HCEC 1CT (cell line): ENCODE results near the gene KRT82.
"Not testable (repeated sequence)": the region's sequence is repeated elsewhere in the genome, so short reads cannot be mapped to it uniquely, and the experiment has no call there.

ENCODE experiments used
- DNase-seq: peaks from one replicate; pipeline ENCODE4 v3.0.0-alpha.2; 2017

The KRT82 gene

DNA sequence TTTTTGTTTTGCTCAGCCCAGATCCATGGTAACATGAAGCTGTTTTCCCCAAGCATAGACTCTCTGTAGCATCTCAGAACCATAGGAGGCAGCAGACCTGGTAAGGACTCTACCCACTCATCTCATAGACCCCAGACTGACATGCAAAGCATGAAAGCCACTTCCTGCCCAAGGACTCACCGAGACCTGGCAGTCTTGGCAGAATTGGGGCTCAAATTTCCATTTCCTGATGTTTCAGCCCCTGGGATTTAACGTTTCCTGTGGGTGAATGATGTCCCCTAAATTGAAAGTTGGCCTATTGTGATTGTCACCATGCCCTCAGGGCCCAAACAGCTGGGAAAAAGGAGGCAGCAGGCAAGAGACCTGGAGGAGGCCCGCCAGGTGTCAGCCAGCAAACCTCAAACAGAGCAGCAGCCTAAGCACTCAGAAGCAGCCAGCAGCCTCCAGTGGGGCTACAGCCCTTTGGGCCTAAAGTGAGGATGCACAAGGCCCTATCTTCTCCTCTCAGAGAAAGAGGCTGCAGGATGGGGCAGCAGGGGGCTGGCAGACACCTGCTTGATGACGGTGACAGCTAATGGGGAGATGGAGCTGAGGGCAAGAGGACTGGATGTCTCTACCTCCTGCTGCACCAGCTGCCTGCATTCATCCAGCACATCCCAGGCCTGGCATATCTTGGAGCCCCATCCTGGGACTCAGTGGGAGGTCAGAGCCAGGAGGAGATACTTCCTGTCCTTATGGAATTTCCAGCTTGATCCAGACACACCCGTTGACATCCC, 47.4 kb downstream of the KRT82 start:
- no peak for DNase-seq

DNA sequence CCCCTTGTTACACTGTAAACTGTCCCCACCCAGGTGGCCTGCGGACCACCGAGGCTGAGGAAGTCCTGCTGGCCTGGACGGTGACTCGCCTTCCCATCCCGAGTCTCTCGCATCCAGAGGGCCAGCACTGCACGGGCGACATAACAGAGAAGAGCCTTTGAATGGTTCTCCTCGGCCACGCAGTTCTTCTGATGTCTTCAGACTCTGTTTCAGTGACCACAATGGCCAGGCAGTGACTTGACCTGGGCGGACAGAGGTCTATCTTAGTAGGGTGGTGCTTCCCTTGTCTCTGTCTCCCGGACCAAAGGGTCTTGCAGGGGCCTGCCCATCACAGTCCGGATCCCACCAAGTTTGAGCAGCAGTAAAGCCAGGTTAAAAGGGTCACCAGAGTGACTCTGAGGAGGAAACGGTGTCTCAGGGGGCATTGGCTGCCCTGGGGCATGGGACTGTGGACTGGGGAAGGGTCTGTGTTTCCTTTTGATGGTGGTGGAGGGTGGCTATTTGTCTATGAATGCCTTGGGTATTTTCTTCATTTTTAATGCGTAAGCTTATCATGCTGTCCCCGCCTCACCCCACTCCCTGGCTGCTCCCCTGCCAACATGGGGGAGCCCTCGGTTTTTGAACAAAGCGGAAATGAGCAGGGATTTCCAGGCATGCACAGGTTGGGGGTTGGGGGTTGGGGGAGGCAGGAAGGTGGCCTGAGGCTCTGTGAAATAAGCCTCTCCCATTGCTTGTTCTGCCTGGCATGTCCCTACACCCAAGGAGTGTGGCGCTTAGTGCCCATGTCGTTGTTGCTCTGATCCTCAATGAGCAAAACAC, 49.2 kb downstream of the KRT82 start:
- no peak for DNase-seq

DNA sequence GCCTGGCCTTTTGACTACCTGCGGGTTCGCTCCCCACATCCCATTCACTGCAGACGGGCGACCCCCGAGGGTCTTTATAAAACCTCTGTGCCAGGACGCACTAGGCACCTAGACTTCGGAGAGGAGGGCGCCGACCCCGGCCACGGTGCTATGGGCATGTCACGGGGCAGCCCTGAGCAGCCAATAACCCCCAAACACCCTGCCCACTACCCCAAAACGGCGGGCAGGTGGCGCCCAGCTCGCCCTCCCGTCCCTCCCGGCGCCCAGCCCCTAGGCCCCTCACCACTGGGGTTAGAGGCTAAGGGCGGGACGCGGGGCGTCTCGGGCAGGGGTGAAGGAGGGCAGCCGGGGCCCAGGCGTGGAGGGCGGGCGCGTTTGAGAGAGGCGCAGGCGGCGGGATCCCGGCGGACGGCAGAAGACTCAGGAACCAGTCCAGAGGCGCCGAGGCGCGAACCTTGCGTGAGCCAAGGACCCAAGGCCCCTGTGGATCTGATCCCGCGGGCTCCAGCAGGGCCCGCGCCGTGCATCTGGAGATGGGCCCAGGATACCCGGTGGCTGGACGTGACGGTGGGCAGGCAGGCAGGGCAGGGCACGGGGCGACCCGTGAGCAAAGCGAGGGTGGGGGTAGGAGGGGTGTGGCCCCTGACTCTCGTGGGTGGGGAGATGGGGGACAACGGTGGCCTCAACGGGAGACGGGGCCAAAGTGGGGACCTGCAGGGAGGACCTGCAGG, 49.9 kb downstream of the KRT82 start:
- no peak for DNase-seq

DNA sequence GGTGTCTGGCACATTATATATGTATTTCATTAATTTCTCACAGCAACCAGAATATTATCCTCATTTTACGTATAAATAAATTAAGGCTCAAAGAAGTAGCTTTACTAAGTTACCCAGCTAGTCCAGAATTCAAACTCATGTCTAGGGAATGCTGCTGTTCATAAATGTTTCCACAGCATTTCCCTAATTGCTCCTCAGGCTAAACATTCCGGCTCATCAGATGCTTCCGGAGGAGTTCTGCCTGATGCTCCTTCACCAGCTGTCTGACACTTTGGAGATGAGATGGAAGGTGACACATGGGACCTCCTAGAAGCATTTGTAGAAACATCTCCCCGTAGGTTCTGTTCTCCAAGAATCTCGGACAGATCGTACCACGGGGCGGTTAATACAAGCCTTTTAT, 51.0 kb downstream of the KRT82 start:
- DNase-seq, result no peak

DNA sequence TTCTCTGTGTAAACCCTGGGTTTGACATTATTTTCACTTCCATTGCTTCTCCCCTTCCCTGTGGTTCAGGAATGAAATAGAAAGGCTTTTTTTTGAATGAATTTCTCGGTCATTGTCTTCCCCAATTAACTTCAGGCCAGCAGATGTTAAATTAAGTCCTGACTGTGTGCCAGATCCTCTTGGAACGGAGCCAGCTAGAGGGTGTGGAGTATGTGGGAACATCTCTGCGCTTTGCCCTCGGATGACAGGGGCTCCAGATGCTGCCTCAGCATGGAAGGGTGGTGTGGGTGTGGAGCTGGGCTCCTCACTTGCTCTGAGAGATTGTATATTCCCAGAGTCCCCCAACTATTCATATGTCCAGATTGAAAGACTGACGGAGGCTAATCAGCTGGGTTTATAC, 51.9 kb downstream of the KRT82 start:
- no peak for DNase-seq

DNA sequence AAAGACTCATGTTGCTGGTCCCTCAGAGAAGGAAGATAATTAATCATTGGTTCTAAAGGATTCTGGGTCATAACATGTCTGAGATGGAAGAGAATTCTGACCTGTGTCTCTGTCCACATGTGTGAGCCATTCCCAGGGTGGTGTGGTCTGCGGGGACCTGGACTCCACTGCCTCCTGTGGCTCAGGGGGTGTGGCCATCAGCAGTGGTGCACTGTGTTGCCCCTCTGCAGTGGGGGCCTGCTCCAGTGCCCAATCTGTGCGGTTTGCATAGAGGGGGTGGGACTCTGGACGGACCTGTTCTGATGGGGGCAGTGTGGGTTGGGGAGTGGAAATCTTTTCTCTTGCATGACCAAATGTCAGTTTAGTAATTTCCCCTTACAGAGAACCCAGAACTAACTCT, 52.4 kb downstream of the KRT82 start:
- DNase-seq, result no peak

DNA sequence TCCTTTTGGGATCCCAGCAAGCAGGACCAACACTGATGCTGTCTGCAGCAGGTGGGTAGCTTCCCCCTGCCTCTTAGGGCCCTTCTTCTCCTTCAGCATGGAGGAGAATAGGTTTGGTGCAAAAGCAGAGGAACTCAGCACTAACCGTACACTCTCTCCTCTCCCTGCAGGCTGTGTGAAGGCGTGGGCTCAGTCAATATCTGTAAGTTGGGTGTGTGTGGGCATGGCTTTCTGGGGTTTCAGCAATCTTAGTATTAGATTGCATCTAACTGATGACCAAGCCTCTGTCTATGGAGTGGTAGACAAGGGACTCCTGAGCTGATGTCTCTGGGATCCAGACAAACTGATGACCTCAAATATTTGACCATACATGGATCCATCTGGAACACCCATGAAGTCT, 53.2 kb downstream of the KRT82 start:
- DNase-seq, result no peak

DNA sequence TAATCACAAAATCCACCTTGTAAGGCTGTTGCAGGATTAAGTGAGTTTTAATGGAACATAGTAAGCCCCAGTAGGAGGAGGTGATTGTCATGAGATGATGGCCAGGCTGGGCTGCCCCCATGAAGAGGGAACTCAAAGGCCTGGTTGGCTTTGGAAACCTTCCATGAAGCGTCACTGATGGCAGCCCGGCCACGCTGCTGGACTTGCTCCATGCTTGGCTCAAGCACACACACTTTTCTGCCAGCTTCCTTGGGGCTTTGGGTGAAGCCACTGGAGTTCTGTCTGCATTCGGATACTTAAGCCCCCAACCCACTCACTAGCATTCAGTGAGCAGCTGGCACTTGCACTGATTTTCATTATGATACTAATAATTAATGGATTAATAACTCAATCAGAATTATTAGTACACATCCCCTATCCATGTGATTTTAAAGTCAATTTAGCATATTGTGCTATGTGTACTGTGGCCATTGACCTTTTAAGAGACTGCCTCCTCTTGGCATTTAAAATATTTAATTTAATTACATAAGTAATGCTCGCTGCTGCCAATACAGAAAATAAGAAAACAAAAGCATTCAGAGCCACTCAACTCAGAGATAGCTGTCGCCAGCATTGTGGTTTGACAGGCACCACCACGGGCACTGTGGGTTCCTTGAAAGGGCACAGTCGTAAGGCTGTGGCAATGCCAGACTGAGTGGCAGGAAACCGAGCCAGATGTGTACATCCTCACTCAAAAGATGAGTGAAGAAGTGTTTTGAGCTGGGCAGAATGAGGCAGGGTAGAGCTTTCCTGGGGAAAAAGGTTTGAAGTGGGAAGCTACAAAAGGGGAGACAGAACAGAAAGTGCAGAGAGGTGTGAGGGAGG, 54.7 kb downstream of the KRT82 start:
- DNase-seq, result no peak

DNA sequence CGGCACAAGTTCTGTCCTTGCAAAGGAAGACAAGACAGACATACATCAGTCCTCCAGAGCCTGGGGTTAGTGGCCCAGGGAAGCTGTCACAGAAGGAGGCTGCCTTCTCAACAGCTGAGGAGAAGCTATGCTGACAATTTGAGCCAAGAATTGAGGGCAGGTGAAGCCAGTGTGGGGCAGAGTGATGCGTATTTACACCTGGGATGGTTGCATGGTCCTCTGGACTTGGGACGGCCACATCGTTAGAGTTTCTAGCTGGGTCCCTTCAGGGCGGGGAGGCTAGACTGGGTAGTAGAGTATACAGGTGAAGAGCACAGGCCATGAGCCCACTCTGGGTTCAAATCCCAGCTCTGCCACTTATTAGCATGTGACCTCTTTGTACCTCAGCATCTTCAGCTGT, 55.3 kb downstream of the KRT82 start:
- no peak for DNase-seq

DNA sequence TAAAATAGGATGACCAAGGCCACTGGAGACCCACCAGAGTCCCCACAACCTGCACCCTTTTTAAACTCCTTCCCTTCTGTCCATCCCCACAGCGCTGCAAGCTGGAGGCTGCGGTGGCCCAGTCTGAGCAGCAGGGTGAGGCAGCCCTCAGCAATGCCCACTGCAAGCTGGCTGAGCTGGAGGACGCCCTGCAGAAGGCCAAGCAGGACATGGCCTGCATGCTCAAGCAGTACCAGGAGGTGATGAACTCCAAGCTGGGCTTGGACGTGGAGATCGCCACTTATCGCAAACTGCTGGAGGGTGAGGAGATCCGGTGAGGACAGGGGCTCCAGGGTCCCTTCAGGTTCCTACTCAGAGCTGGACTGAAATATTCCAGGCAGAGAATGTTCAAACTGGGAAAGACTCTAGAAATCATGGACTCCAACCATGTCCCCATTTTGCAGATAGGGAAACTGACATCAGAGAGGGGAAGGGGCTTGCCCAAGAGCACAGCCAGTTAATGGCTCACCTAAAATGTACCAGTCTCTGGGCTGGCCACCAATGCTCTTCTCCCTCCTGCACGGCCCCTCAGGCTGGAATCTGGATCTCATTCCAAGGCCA, 56.0 kb downstream of the KRT82 start:
- DNase-seq, result no peak

DNA sequence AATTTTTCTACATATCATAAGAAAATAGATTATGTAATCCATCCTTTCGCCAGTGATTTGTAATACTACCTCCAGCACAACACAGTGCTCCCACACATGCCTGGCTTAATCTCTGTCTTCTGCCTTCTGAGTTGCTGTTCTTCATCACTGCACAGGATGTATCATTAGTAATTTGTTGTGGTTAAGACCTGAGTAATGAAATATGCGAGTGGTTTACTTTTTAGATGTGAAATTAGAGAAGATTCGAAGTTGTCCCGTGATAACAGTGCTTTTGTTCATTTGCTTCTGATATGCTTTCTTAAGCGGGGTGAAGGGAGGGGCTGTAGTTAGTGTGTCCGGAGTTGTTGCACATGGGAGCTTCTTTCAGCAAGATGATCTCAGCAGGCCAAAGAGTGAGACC, 56.9 kb downstream of the KRT82 start:
- DNase-seq, result peak; percentile 7

DNA sequence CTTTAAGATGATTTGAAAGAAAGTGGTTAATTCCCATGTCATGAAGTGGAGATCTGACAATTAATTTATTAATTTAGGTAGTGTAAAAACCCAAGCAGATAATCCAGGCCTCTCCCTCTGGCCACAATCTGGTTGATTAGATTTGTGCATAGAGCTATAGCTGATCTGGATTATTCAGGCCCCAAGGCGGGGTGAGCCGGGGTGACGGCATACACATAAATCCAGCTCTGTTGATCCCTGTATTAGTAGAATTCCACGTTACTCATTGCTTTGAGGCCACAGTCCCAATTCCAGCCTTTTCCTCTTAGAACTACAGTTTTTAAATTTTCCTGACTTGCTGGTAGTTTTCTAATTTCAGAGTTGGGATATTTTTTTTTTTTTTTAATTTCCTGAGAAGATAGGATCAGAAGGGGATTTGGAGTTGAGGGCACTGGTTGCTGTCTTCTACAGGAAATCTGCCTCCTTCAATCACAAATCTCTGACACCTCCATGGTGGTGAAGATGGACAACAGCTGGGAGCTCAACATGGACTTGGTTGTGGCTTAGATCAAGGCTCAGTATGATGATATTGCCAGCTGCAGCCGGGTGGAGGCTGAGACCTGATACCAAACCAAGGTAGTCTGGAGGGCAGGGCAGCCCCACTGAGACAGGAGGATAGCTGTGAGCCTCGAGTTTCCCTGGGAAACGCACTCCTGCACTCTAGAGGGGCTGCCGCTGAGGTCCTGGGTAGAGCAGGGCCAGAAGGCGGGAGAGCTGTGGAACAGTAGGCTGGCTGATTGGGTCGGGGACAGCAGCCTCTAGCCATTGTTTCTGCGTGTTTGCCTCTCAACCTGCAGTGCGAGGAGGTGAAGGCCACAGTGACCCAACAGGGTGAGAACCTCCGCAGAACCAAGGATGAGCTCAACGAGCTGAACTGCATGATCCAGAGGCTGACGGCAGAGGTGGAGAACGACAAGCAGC, 58.3 kb downstream of the KRT82 start:
- DNase-seq, result no peak

DNA sequence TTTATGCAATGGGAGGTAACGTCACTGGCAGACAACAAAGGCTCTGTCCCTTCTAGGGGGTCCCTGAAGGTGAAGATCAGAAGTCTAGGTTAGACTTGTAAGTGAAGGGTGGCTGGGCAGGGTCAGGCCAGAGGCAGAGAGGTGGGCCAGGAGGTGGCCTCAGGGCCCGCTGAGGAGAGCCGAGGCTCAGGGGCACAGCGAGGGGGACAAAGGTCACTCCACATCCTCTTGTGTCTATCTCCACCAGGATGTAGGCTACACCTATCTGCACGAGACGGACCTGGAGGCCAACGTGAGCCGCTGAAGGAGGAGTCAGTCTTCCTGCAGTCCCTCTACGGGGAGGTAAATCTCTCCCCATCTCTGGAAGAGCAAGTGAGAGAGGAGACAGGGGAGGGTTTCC, 59.1 kb downstream of the KRT82 start:
- DNase-seq, result no peak

DNA sequence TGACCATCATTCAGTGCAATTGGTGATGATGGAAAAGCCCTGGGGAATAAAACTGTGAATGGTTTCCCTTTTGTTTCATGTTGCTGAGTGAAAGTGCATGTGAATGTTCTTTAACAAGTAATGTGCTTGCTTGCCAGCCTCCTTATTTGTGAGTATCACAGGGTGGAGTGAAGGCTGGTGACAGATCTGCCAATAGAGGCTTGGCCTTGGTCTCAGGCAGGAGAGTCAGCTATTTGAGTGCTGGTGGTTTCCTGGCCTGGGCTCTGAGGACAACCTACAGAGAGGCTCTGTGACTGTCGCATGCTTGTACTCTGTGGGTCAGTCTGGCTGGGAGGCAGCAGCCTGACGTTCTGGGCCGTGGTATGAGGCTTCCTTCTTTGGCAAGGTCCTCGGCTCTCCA, 59.5 kb downstream of the KRT82 start:
- no peak for DNase-seq

DNA sequence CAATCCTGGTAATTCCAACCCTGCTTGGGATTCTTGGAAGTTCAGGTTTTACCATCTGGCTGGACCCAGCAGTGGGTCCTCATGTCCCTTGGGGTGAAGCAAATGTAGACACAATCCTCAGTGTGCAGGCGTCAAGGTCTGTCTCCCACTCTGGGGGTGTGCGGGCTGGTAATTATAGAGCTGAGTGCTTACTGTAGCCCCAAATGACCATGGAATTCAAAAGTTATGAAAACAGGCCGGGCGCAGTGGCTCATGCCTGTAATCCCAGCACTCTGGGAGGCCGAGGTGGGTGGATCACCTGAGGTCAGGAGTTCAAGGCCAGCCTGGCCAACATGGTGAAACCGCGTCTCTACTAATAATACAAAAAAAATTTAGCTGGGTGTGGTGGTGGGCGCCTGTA, 61.1 kb downstream of the KRT82 start:
- DNase-seq, result not testable (repeated sequence)

DNA sequence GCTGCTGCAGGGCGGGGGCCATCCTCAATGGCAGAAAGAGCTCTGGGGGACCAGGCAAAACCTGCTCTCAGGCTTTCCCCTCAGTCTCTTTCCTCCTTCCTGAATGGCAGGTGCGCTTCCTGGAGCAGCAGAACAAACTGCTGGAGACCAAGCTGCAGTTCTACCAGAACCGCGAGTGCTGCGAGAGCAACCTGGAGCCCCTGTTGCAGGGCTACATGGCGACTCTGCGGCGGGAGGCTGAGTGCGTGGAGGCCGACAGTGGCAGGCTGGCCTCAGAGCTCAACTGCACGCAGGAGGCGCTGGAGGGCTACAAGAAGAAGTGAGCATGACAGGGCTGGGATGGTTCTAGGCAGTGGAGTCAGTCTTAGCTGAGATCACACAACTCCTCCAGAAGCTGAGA, 62.0 kb downstream of the KRT82 start:
- no peak for DNase-seq
